ENCODE results near the gene DRD3. TPM values are rescaled to one million over a fixed set of nuclear protein-coding genes. Genes with fewer than 3 reads are reported as not detected.

The DRD3 gene
- total and polyA plus RNA-seq, 2 donors (not counting 3 experiments of a cell fraction or from before 2014, with no cell fraction given): not detected

- peaks cover 11% of the 10 kb centered on the region in 2 experiments for H3K36me3 ChIP-seq (ENCODE audit: control insufficient read depth in 2 of 2, extremely low read depth in 1 of 2, insufficient read depth in 2 of 2, low read length in 2 of 2)
- intact Hi-C loops (cut with micrococcal nuclease): loop anchor here (1.0 to 5.0 kb wide), 2 partner anchors 23 to 43 kb away; partner anchors contain the start of genes CCDC191 and QTRT2
- BruUV-seq (replicated peaks): no TSS peak
- TF ChIP-seq GATA2 (IDR thresholded peaks at IDR 0.05; ENCODE audit: insufficient read depth, insufficient read length, low read depth, low read length) (peak; percentile 45), EZH2 (IDR thresholded peaks at IDR 0.05; ENCODE audit: borderline replicate concordance, low read depth, low read length, severe bottlenecking) (no peak)
- H3K9me3 ChIP-seq (replicated peaks; ENCODE audit: control insufficient read depth, insufficient read depth, low read length): no peaks in the 10 kb centered on the region
- dilution Hi-C loops (cut with MboI; ENCODE audit: extremely low pct_ligation_motif_present, low sequenced_read_pairs): no loop called here
- H2AFZ ChIP-seq (ENCODE audit: low read depth, low read length): no peak overlapping the region
- H4K20me1 ChIP-seq (replicated peaks; ENCODE audit: control insufficient read depth, extremely low read depth, insufficient read depth, low read length): no peaks in the 10 kb centered on the region
- ChIA-PET CTCF (interaction anchor here (0.6 to 2.2 kb wide), 5 partner anchors 43 to 237 kb away, joined by 3 to 13 read pairs (median 5); no protein-coding TSS in a partner anchor), POLR2A (no interaction called here)
- H3K79me2 ChIP-seq (ENCODE audit: control insufficient read depth, insufficient read depth, low read length): no peaks in the 10 kb centered on the region
- H3K4me1 ChIP-seq (ENCODE audit: control insufficient read depth, extremely low read depth, insufficient read depth, low read length): peaks cover 22% of the 10 kb centered on the region
- H3K27ac ChIP-seq (ENCODE audit: insufficient read depth, low read depth, low read length): peak overlapping the region; percentile 63
- peak overlapping the region; percentile 85 for H3K4me2 ChIP-seq (ENCODE audit: insufficient read depth, low read length)
- H3K9ac ChIP-seq (replicated peaks; ENCODE audit: extremely low read depth, insufficient read depth, low read length): peak overlapping the region; percentile 53
- H3K27me3 ChIP-seq (ENCODE audit: control insufficient read depth in 2 of 2, insufficient read depth in 2 of 2, low read length in 2 of 2): no peaks in the 10 kb centered on the region
- H3K4me3 ChIP-seq (replicated peaks in 1 of 3; ENCODE audit: insufficient read depth in 1 of 3, low read depth in 1 of 3, low read length in 3 of 3): peak overlapping the region in 2 of 3 experiments; percentile 29 to 55
- no peaks in the 10 kb centered on the region for H3K9me1 ChIP-seq (replicated peaks; ENCODE audit: control insufficient read depth, extremely low read depth, insufficient read depth, low read length)
- DNase-seq (ENCODE audit: low read depth, low spot score): peak; percentile 88
- peak; percentile 84 for FAIRE-seq
Measured at GRCh38 chr3:114079761-114080160, 99.1 kb downstream of the DRD3 start.

GRCh38 chr3:114078126-114078525 lies 100.7 kb downstream of the DRD3 start:
- Histone ChIP-seq H3K79me2 (ENCODE audit: control insufficient read depth, insufficient read depth, low read length) (no peaks in the 10 kb centered on the region), H3K4me1 (ENCODE audit: control insufficient read depth, extremely low read depth, insufficient read depth, low read length) (peaks cover 22% of the 10 kb centered on the region), H3K36me3 (ENCODE audit: control insufficient read depth in 2 of 2, extremely low read depth in 1 of 2, insufficient read depth in 2 of 2, low read length in 2 of 2) (peaks cover 13 to 15% of the 10 kb centered on the region in 2 experiments), H4K20me1 (replicated peaks; ENCODE audit: control insufficient read depth, extremely low read depth, insufficient read depth, low read length) (no peaks in the 10 kb centered on the region), H2AFZ (ENCODE audit: low read depth, low read length) (no peak overlapping the region), H3K27ac (ENCODE audit: insufficient read depth, low read depth, low read length) (no peak overlapping the region), H3K4me3 (replicated peaks in 1 of 3; ENCODE audit: insufficient read depth in 1 of 3, low read depth in 1 of 3, low read length in 3 of 3) (no peak overlapping the region), H3K9me3 (replicated peaks; ENCODE audit: control insufficient read depth, insufficient read depth, low read length) (no peaks in the 10 kb centered on the region), H3K4me2 (ENCODE audit: insufficient read depth, low read length) (no peak overlapping the region), H3K9me1 (replicated peaks; ENCODE audit: control insufficient read depth, extremely low read depth, insufficient read depth, low read length) (no peaks in the 10 kb centered on the region), H3K9ac (replicated peaks; ENCODE audit: extremely low read depth, insufficient read depth, low read length) (no peak overlapping the region), H3K27me3 (ENCODE audit: control insufficient read depth in 2 of 2, insufficient read depth in 2 of 2, low read length in 2 of 2) (no peaks in the 10 kb centered on the region)
- FAIRE-seq (no peak), DNase-seq (ENCODE audit: low read depth, low spot score) (peak; percentile 29)
- no TSS peak for BruUV-seq (replicated peaks)
- POLR2A ChIA-PET: no interaction called here
- CTCF ChIA-PET: interaction anchor here (0.9 kb wide), 1 partner anchor 78 kb away, joined by 3 read pairs; no protein-coding TSS in a partner anchor
- intact Hi-C loops (cut with micrococcal nuclease) (no loop called here), dilution Hi-C loops (cut with MboI; ENCODE audit: extremely low pct_ligation_motif_present, low sequenced_read_pairs) (no loop called here)
- TF ChIP-seq MAX (IDR thresholded peaks at IDR 0.05; ENCODE audit: insufficient read depth, insufficient read length): no peak
- no peak for TF ChIP-seq FOS (IDR thresholded peaks at IDR 0.05; ENCODE audit: borderline replicate concordance, insufficient read depth, low read length)
- no peak for TF ChIP-seq MYC (IDR thresholded peaks at IDR 0.05; ENCODE audit: low read depth, low read length)
- TF ChIP-seq POLR2A (IDR thresholded peaks at IDR 0.05; ENCODE audit: low read depth, low read length): no peak
- no peak for TF ChIP-seq POLR2AphosphoS5 (IDR thresholded peaks at IDR 0.05; ENCODE audit: insufficient read depth, low read depth, low read length)
- no peak for TF ChIP-seq CTCF (IDR thresholded peaks at IDR 0.05; ENCODE audit: extremely low read depth in 1 of 2, insufficient read depth in 1 of 2, low read depth in 1 of 2, low read length in 2 of 2)
- no peak for TF ChIP-seq EZH2 (IDR thresholded peaks at IDR 0.05; ENCODE audit: borderline replicate concordance, low read depth, low read length, severe bottlenecking)
- no peak for TF ChIP-seq GATA2 (IDR thresholded peaks at IDR 0.05; ENCODE audit: insufficient read depth, insufficient read length, low read depth, low read length)
- no peak for TF ChIP-seq JUN (IDR thresholded peaks at IDR 0.05; ENCODE audit: borderline replicate concordance, insufficient read depth, insufficient read length, low read depth)
